WTC11 (cell line): ENCODE data around the gene LRRC40. TPM values are rescaled to one million over a fixed set of nuclear protein-coding genes. Genes with fewer than 3 reads are reported as not detected.

Experiments
- CBFB ChIP-seq: sonication (generic); formaldehyde crosslinking; IDR thresholded peaks from 2 replicates; pipeline ENCODE4 v1.8.1; 2022; ENCODE audit warnings: mild to moderate bottlenecking, low read depth, missing genetic modification reagents
- CREM ChIP-seq: sonication (generic); formaldehyde crosslinking; IDR thresholded peaks from 2 replicates; pipeline ENCODE4 v1.8.1; 2022; ENCODE audit warnings: mild to moderate bottlenecking, missing genetic modification reagents, moderate library complexity
- CTCF ChIP-seq: fragments of 200-600 bp; IDR thresholded peaks from 2 replicates; pipeline ENCODE4 v1.8.0; 2022; ENCODE audit warnings: antibody characterized with exemption
- E2F4 ChIP-seq: sonication (generic); formaldehyde crosslinking; IDR thresholded peaks from 2 replicates; pipeline ENCODE4 v1.8.1; 2022; ENCODE audit warnings: low read depth, mild to moderate bottlenecking, moderate library complexity, missing genetic modification reagents, borderline replicate concordance
- E2F5 ChIP-seq: sonication (generic); formaldehyde crosslinking; IDR thresholded peaks from 2 replicates; pipeline ENCODE4 v1.8.1; 2022; ENCODE audit warnings: mild to moderate bottlenecking, moderate library complexity, missing genetic modification reagents
- FOXJ3 ChIP-seq: sonication (generic); formaldehyde crosslinking; IDR thresholded peaks from 2 replicates; pipeline ENCODE4 v1.9.0; 2021; ENCODE audit warnings: missing genetic modification reagents, mild to moderate bottlenecking, borderline replicate concordance
- GRHL2 ChIP-seq: fragments of 250-450 bp; sonication (Bioruptor Pico); IDR thresholded peaks from 2 replicates; pipeline ENCODE4 v1.8.0; 2022; ENCODE audit warnings: mild to moderate bottlenecking, moderate library complexity; ENCODE audit not compliant: insufficient replicate concordance, severe bottlenecking
- GTF2I ChIP-seq: fragments of 250-450 bp; sonication (Bioruptor Pico); conservative IDR thresholded peaks from 2 replicates; pipeline ENCODE4 v1.4.0; 2021; ENCODE audit warnings: mild to moderate bottlenecking
- HMGA2 ChIP-seq: fragments of 250-450 bp; sonication (Bioruptor Pico); IDR thresholded peaks from 2 replicates; pipeline ENCODE4 v1.4.0; 2021; ENCODE audit warnings: mild to moderate bottlenecking, moderate library complexity
- JAZF1 ChIP-seq: fragments of 250-450 bp; sonication (Bioruptor Pico); IDR thresholded peaks from 2 replicates; pipeline ENCODE4 v1.9.0; 2021; ENCODE audit warnings: moderate library complexity, mild to moderate bottlenecking, inconsistent platforms
- MLX ChIP-seq: sonication (generic); formaldehyde crosslinking; IDR thresholded peaks from 2 replicates; pipeline ENCODE4 v1.8.1; 2023; ENCODE audit warnings: mild to moderate bottlenecking, missing genetic modification reagents, moderate library complexity
- PRRX2 ChIP-seq: fragments of 250-450 bp; sonication (Bioruptor Pico); IDR thresholded peaks from 2 replicates; pipeline ENCODE4 v1.8.0; 2021; ENCODE audit warnings: mild to moderate bottlenecking
- RELA ChIP-seq: sonication (generic); formaldehyde crosslinking; IDR thresholded peaks from 2 replicates; pipeline ENCODE4 v1.8.1; 2022; ENCODE audit warnings: missing genetic modification reagents, mild to moderate bottlenecking, borderline replicate concordance
- SOX15 ChIP-seq: fragments of 250-450 bp; sonication (Bioruptor Pico); IDR thresholded peaks from 2 replicates; pipeline ENCODE4 v1.9.0; 2021; ENCODE audit warnings: mild to moderate bottlenecking
- TEAD1 ChIP-seq: sonication (generic); formaldehyde crosslinking; IDR thresholded peaks from 2 replicates; pipeline ENCODE4 v1.8.0; 2022; ENCODE audit warnings: mild to moderate bottlenecking, missing genetic modification reagents
- TEAD4 ChIP-seq: sonication (generic); formaldehyde crosslinking; IDR thresholded peaks from 2 replicates; pipeline ENCODE4 v1.8.0; 2022; ENCODE audit warnings: mild to moderate bottlenecking, missing genetic modification reagents
- USF2 ChIP-seq: sonication (generic); formaldehyde crosslinking; IDR thresholded peaks from 2 replicates; pipeline ENCODE4 v1.8.1; 2023; ENCODE audit warnings: mild to moderate bottlenecking, missing genetic modification reagents, moderate library complexity
- ZNF138 ChIP-seq: sonication (generic); formaldehyde crosslinking; conservative IDR thresholded peaks from 2 replicates; pipeline ENCODE4 v1.8.1; 2022; ENCODE audit warnings: mild to moderate bottlenecking, moderate library complexity, missing genetic modification reagents
- ZNF263 ChIP-seq: sonication (generic); formaldehyde crosslinking; IDR thresholded peaks from 2 replicates; pipeline ENCODE4 v1.8.1; 2022; ENCODE audit warnings: low read depth, mild to moderate bottlenecking, moderate library complexity, missing genetic modification reagents
- ZNF281 ChIP-seq: sonication (generic); formaldehyde crosslinking; IDR thresholded peaks from 2 replicates; pipeline ENCODE4 v1.8.0; 2023; ENCODE audit warnings: mild to moderate bottlenecking, missing genetic modification reagents
- ZNF317 ChIP-seq: sonication (generic); formaldehyde crosslinking; IDR thresholded peaks from 2 replicates; pipeline ENCODE4 v1.8.1; 2023; ENCODE audit warnings: low read depth, mild to moderate bottlenecking, moderate library complexity, missing genetic modification reagents, borderline replicate concordance
- ZNF396 ChIP-seq: fragments of 250-450 bp; sonication (Bioruptor Pico); IDR thresholded peaks from 2 replicates; pipeline ENCODE4 v1.8.0; 2021; ENCODE audit warnings: mild to moderate bottlenecking, moderate library complexity, borderline replicate concordance
- ZNF425 ChIP-seq: fragments of 250-450 bp; sonication (Bioruptor Pico); conservative IDR thresholded peaks from 2 replicates; pipeline ENCODE4 v1.9.0; 2021; ENCODE audit warnings: mild to moderate bottlenecking
- ZNF671 ChIP-seq: fragments of 250-450 bp; sonication (Bioruptor Pico); IDR thresholded peaks from 2 replicates; pipeline ENCODE4 v1.8.0; 2021; ENCODE audit warnings: mild to moderate bottlenecking
- total RNA-seq: library from RNA; stranded (reverse); gene quantifications from 3 replicates; pipeline ENCODE4 v1.2.3, GENCODE V29; 2021

LRRC40 gene
- total RNA-seq, 1 experiment from 2014 or later = 26.7 TPM

GRCh38 chr1:70205434-70206118 is at the start of gene LRRC40 (continued):
- TF ChIP-seq CTCF = no peak
- no peak for TF ChIP-seq ZNF317 (CRISPR knock-in tag)
- no peak for TF ChIP-seq ZNF138 (CRISPR knock-in tag)
- TF ChIP-seq MLX = no peak
- no peak for TF ChIP-seq GTF2I (CRISPR knock-in tag)
- TF ChIP-seq SOX15 (CRISPR knock-in tag) = no peak
- peak; percentile 54; the same call in 1 of the 2 replicates for TF ChIP-seq E2F4 (CRISPR knock-in tag)
- TF ChIP-seq CREM (CRISPR knock-in tag) = peak; percentile 100
- no peak for TF ChIP-seq RELA (CRISPR knock-in tag)
- no peak for TF ChIP-seq ZNF263 (CRISPR knock-in tag)
- TF ChIP-seq E2F5 = peak; percentile 88; the same call in 1 of the 2 replicates
- TF ChIP-seq TEAD1 = peak; percentile 50; the same call in 1 of the 2 replicates
- TF ChIP-seq ZNF671 (CRISPR knock-in tag) = no peak
- no peak for TF ChIP-seq JAZF1
- TF ChIP-seq PRRX2 (CRISPR knock-in tag) = no peak
- no peak; the same call in 1 of the 2 replicates for TF ChIP-seq CBFB (CRISPR knock-in tag)
- TF ChIP-seq FOXJ3 (CRISPR knock-in tag) = no peak
- TF ChIP-seq GRHL2 = no peak
- TF ChIP-seq HMGA2 (CRISPR knock-in tag) = no peak
- no peak for TF ChIP-seq ZNF396
- TF ChIP-seq USF2 (CRISPR knock-in tag) = no peak; the same call in 1 of the 2 replicates
- TF ChIP-seq ZNF425 = no peak
- TF ChIP-seq TEAD4 = no peak
- TF ChIP-seq ZNF281 (CRISPR knock-in tag) = 0 out of 2 replicates have a peak, but pooled peaks have one; percentile 32
